Thoracic aorta (tissue), 2 donors: ENCODE results near the gene PSMB4. TPM values are rescaled to one million over a fixed set of nuclear protein-coding genes. Genes with fewer than 3 reads are reported as not detected.
"Not testable (repeated sequence)": the region's sequence is repeated elsewhere in the genome, so short reads cannot be mapped to it uniquely, and the experiment has no call there.

ENCODE experiments used
- ATAC-seq: fragments of 150-250 bp; one replicate; pipeline ENCODE4 v1.8.0; 2017; ENCODE audit warnings: low read depth; ENCODE audit not compliant: insufficient number of reproducible peaks, low FRiP score
- DNase-seq: peaks from one replicate; pipeline ENCODE4 v3.0.0-alpha.2; 2020; ENCODE audit warnings: low spot score
- H3K27ac ChIP-seq, 2 donors: fragments of 200-600 bp; sonication (generic); 1 replicate in 1 of 2; 2 replicates in 1 of 2; pipeline ENCODE4 v1.5.1; 2016; ENCODE audit warnings: mild to moderate bottlenecking in 2 of 2, moderate library complexity in 2 of 2
- H3K27me3 ChIP-seq: fragments of 200-600 bp; sonication (generic); replicated peaks from 2 replicates; pipeline ENCODE4 v1.6.0; 2016; ENCODE audit warnings: mild to moderate bottlenecking; ENCODE audit not compliant: insufficient read depth
- H3K36me3 ChIP-seq: fragments of 200-600 bp; sonication (generic); one replicate; pipeline ENCODE4 v1.5.1; 2016
- H3K4me1 ChIP-seq, 2 donors: fragments of 200-600 bp; sonication (generic); 1 replicate in 1 of 2; 2 replicates in 1 of 2; pipeline versions ENCODE4 v1.5.1 to v1.6.0; 2016; ENCODE audit warnings: low read depth in 2 of 2, mild to moderate bottlenecking in 1 of 2; ENCODE audit not compliant: control insufficient read depth in 1 of 2
- H3K4me3 ChIP-seq: fragments of 200-600 bp; sonication (generic); 2 replicates; pipeline ENCODE4 v1.5.1; 2016; ENCODE audit warnings: mild to moderate bottlenecking
- H3K9me3 ChIP-seq: fragments of 200-600 bp; sonication (generic); 2 replicates; pipeline ENCODE4 v1.5.1; 2016
- CTCF ChIP-seq: fragments of 200-600 bp; sonication (generic); IDR thresholded peaks from one replicate; pipeline ENCODE4 v1.5.1; 2019; ENCODE audit warnings: antibody characterized with exemption
- total RNA-seq, 2 donors: library from RNA; depleted of rRNA; stranded (reverse); fragments of >200 nt; gene quantifications; one replicate each; pipeline versions ENCODE4 v1.1.0 to v1.2.3, GENCODE V29; 2016

Gene PSMB4
- total RNA-seq, 2 donors from 2014 or later, result 168 to 209 TPM

GRCh38 chr1:151428068-151428467 is 28.7 kb downstream of the PSMB4 start:
- ATAC-seq, result no peak
- no peaks in the 10 kb centered on the region for H3K4me1 ChIP-seq
- no peaks in the 10 kb centered on the region for H3K27me3 ChIP-seq
- no peak overlapping the region for H3K4me3 ChIP-seq
- TF ChIP-seq CTCF, result no peak
- no peak for DNase-seq
- H3K9me3 ChIP-seq, result no peaks in the 10 kb centered on the region
- peaks cover 28% of the 10 kb centered on the region for H3K36me3 ChIP-seq
- H3K27ac ChIP-seq, result no peak overlapping the region

GRCh38 chr1:151433827-151434226 is 34.5 kb downstream of the PSMB4 start:
- H3K9me3 ChIP-seq, ATAC-seq, H3K36me3 ChIP-seq, H3K27me3 ChIP-seq, H3K4me3 ChIP-seq, H3K27ac ChIP-seq, DNase-seq: not testable (repeated sequence)
- H3K4me1 ChIP-seq, result peaks cover 6 to 23% of the 10 kb centered on the region in 2 donors

GRCh38 chr1:151435174-151435573 is 35.8 kb downstream of the PSMB4 start:
- no peak for ATAC-seq
- no peak for TF ChIP-seq CTCF
- H3K4me3 ChIP-seq, result no peak overlapping the region
- H3K9me3 ChIP-seq, result no peaks in the 10 kb centered on the region
- H3K27ac ChIP-seq, result no peak overlapping the region
- no peaks in the 10 kb centered on the region for H3K27me3 ChIP-seq
- H3K4me1 ChIP-seq, result peaks cover 6 to 23% of the 10 kb centered on the region in 2 donors
- no peak for DNase-seq
- H3K36me3 ChIP-seq, result peaks cover 2% of the 10 kb centered on the region

- H3K9me3 ChIP-seq, result no peaks in the 10 kb centered on the region
- H3K27me3 ChIP-seq, result no peaks in the 10 kb centered on the region
- no peak for ATAC-seq
- no peak for TF ChIP-seq CTCF
- peaks cover 7% of the 10 kb centered on the region for H3K36me3 ChIP-seq
- no peak overlapping the region for H3K4me3 ChIP-seq
- DNase-seq, result no peak
- no peak overlapping the region for H3K27ac ChIP-seq
- H3K4me1 ChIP-seq, result peaks cover 9 to 40% of the 10 kb centered on the region in 2 donors
These were observed 37.6 kb downstream of the PSMB4 start for GRCh38 chr1:151436985-151437384.

- not testable (repeated sequence) for DNase-seq, H3K36me3 ChIP-seq, H3K27ac ChIP-seq, H3K4me3 ChIP-seq, H3K9me3 ChIP-seq, H3K27me3 ChIP-seq, ATAC-seq
- peaks cover 9 to 44% of the 10 kb centered on the region in 2 donors for H3K4me1 ChIP-seq
These were observed 38.0 kb downstream of the PSMB4 start for GRCh38 chr1:151437396-151437795.

GRCh38 chr1:151443846-151444782 is 44.7 kb downstream of the PSMB4 start:
- TF ChIP-seq CTCF, result peak; percentile 67
- ATAC-seq (no peak), DNase-seq (no peak)
- Histone ChIP-seq H3K4me3 (no peak overlapping the region), H3K4me1 (peaks cover 25 to 50% of the 10 kb centered on the region in 2 donors), H3K27ac (no peak overlapping the region), H3K9me3 (no peaks in the 10 kb centered on the region), H3K27me3 (no peaks in the 10 kb centered on the region), H3K36me3 (peaks cover 4% of the 10 kb centered on the region)
